Measurements from ENCODE around the gene DSG4.

The DSG4 gene

GRCh38 chr18:31451625-31452024, 75.0 kb downstream of the DSG4 start:
- DNase-seq, result no peak

GRCh38 chr18:31454066-31454708, 77.6 kb downstream of the DSG4 start:
- DNase-seq, result no peak
